HG02981 (cell line): ENCODE results near the gene MTERF4.

Source experiments
- ATAC-seq: cut with Tn5 transposase; IDR thresholded peaks from one replicate; pipeline ENCODE4 v1.9.1; 2021; ENCODE audit warnings: mild to moderate bottlenecking, moderate library complexity; ENCODE audit not compliant: unreplicated experiment

Gene MTERF4

DNA sequence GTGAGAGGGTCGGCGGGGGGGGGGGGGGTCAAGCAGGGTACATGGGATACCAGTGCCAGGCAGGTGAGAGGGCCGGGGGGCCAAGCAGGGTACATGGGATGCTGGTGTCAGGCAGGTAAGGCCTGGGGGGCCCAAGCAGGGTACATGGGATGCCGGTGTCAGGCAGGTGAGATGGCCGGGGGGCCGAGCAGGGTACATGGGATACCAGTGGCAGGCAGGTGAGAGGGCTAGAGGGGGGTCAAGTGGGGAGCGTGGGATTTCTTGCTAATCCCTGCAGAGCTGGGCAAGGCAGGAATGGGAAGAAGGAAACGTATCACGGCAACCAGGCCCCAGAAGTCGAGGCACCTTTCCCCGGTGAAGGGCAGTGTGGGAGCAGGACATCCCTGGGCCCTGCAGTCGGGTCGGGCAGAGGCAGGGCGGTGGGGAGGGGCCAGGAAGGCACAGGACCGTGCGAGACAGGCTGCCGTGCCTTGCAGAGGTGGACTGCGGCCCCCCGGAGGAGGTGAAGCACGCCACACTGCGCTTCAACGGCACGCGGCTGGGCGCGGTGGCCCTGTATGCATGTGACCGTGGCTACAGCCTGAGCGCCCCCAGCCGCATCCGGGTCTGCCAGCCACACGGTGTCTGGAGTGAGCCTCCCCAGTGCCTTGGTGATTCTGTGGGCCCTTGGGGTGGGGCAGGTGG lies 49.3 kb downstream of the MTERF4 start:
- ATAC-seq = no peak

DNA sequence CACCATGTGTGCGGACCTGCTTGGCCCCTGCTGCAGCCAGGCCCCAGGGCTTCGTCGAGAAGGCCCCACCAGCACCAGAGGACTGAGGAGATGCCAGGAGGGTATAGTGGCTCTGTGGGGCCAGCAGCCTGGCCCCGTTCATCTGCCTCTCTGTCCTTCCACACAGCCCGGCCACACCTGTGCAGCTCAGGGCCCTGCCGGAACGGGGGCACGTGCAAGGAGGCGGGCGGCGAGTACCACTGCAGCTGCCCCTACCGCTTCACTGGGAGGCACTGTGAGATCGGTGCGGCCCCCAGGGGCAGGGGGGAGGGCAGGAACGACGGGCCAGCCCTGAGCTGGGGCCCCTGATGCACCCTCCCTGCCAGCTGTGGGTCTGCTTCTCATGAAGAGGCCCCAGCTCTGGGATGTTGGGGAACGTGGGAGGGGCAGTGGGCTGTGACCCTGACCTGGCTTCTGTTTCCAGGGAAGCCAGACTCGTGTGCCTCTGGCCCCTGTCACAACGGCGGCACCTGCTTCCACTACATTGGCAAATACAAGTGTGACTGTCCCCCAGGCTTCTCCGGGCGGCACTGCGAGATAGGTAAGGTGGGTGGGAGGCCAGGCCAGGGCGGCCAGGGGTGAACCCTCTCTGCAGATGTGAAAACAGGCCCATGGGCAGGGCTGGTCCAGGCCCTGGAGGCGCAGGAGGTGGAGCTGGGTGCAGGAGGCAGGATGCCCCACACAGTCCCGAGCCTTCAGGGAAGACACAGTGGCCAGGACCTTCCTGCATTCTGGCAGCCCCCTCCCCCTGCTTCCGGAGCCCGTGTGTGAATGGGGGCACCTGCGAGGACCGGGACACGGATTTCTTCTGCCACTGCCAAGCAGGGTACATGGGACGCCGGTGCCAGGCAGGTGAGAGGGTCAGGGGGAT lies 50.3 kb downstream of the MTERF4 start:
- no peak for ATAC-seq

DNA sequence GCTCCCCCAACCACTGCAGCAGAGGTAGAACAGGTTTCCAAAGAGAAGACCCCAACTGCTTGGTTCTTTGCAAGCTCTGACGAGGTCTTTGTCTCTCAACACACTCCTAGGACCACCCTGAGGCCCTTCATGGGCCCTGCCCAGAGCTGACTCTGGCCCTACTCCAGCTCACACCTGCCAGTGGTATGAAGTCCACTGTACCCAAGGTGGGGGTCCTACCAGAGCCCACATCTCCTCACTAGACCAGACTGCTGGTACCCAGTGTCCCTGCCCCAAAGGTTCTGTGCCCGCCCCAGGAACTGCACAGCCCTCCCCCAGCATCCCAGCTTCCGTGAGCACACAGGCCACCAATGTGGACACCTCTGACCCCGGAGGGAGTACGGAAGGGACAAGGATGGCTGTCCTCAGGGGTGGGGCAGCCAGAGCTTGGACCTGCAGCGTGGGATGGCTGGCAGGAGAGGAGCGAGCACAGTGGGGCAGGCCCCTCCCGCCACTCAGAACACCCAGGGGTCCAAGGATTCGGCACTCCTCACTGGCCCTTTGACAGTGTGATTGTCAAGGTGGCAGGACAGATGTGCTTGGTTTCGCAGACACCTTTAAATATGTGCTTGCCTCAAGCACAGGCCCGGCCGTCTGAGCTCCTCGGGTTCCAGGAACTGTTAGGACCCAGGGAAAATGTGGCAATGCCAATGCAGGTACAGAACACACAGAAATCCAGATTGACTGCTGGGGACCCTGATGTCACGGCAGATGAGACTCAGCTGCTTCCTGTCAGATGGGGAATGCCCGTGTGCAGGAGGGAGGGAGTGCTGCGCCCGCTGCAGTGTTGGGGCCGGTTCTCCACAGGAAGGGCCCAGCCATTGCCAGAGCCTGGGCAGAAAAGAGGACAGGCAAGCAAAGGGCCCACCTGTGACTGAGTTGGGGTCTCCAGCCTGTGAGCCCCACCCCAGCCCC lies 51.2 kb downstream of the MTERF4 start:
- ATAC-seq = no peak

DNA sequence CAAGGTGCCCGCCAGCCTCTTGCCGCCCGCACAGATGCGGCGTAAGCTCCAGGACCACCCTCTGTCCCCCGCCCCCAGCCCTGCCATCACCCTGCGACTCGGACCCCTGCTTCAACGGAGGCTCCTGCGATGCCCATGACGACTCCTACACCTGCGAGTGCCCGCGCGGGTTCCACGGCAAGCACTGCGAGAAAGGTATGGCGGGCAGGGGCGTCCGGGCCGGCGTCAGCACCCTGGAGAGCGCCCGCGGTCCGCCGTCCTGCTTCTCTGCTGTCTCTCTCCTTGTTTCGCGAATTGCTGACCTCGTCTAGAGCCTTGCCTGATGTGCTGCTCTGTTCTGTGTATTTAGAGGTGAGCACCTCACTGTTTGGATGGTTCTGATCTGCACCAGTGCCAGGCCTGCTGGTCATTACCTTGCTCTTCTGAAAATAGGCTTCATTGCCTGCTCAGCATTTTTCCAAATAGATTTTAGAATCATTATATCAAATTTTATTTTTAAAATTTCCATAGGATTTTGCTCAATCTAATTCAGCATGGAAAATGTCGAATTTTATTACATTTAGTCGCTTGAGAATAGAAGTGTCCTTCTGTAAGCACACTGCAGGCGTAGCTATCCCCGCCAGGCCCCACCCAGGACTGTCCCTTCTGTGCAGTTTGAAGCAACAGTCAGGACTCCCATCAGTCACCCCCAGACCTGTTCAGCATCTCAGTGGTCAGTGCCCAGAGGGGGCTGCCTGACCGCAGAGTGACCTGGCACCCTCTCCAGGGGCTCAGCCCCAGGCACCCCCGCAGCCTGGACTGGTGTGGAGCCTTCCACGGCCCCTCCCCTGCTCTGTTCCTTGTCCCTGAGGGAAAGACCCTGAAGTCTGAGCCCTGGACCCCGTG lies 52.1 kb downstream of the MTERF4 start:
- ATAC-seq = no peak

DNA sequence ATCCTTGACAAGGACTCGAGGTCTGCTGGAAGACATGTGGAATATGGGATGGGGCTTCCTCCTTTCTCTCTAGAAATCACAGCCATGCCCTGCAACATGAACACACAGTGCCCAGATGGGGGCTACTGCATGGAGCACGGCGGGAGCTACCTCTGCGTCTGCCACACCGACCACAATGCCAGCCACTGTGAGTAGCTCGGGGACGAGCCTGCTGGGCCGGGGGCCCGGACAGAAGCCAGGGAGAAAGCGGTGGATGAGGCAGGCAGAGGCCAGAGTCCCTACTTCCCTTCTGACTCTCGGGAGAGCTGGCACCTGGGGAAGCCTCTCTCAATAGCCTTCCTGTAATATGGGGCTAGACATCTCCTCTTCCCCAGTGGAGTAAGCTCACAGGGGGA lies 53.1 kb downstream of the MTERF4 start:
- no peak for ATAC-seq

DNA sequence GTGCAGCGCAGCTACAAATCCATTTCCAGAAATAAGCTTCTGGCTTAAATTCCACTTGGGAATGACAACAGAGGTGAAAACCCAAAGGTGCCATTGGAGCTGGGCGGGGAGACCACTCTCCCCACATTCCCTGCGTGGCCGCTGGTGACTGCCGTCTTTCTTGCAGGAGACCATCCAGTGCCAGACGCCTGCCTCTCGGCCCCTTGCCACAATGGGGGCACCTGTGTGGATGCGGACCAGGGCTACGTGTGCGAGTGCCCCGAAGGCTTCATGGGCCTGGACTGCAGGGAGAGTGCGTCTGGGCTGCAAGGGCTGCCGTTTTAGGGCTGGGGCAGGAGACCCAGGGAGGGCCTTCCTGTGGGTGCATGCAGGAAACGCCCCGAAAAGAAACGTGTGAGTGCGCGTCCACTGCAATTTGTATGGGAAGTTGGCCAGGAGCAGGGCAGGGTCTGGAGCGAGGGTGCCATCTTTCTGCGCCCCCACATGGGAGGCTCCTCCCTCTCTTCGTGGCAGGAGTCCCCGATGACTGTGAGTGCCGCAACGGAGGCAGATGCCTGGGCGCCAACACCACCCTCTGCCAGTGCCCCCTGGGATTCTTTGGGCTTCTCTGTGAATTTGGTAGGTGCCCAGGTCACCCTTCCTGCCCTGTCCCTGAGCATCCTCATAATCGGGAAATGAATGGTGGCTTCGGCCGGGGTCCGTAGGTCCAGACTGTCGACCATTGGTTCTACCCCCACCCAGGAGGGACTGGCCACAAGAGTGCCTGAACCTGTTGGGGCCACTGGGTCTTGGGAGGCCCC lies 53.7 kb downstream of the MTERF4 start:
- no peak for ATAC-seq

DNA sequence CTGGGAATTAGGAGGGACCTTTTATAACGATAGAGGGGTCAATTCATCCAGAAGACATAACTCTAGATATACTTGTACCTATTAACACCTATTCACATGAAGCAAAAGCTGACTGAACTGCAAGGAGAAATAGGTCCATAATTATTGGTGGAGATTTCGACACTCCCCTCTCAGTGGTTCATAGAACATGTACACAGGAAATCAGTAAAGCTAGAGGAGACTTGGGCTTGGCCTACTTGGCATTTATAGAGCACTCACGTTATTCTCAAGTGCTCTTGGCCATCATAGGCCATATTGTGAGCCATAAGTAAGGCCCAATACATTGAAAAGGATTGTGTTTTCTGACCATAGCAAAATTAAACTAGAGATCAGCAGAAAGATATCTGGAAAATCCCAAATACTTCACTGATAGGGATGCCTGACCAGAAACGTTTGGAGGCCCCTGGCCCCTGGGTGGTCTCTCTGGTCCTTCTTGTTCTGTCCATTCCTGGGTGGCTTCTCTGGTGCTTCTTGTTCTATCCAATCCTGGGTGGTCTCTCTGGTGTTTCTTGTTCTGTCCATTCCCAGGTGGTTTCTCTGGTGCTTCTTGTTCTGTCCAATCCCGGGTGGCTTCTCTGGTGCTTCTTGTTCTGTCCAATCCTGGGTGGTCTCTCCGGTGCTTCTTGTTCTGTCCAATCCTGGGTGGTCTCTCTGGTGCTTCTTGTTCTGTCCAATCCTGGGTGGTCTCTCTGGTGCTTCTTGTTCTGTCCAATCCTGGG lies 54.7 kb downstream of the MTERF4 start:
- ATAC-seq = no peak
